GM13977 (cell line): Measurements from ENCODE around the gene TAOK3.
"Not testable (repeated sequence)": the region's sequence is repeated elsewhere in the genome, so short reads cannot be mapped to it uniquely, and the experiment has no call there.

Source experiments
- DNase-seq: peaks from one replicate; pipeline ENCODE4 v3.0.0; 2012; ENCODE audit warnings: low spot score
- in situ Hi-C: fragments of 300-500 bp; cut with MboI; formaldehyde crosslinking; loops from one replicate; pipeline ENCODE4 v1.12.0; 2022; ENCODE audit warnings: low sequenced_read_pairs, low pct_unique_long_range_greater_than_20kb, mixed read lengths, inconsistent platforms; ENCODE audit not compliant: unreplicated experiment
- TF ChIP-seq, protein P1 (sequence below): IDR thresholded peaks from 2 replicates; pipeline ENCODE4 v1.5.1; 2012; ENCODE audit warnings: mild to moderate bottlenecking, control low read depth; ENCODE audit not compliant: insufficient read depth; ENCODE audit errors: extremely low read depth, missing control alignments

The TAOK3 gene

DNA sequence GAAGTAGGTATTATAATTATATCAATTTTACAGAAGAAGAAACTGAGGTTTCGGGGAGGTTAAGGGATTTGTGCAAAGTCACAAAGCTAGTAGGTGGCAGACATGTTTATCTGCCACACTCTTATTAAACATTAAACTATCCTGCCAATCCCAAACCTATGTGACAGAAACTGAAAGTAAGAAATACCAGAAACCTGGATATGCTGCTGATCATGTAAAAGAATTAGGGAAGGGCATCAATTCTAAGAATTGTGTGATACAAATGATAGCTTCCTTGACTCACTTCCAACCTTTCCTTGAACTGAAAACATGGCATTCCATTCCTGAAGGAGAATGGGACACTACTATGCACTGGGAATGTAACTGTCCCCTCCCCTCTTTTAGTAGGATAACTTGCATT is 16.9 kb downstream of the TAOK3 start:
- in situ Hi-C loops, result loop anchor here (10.0 kb wide), 1 partner anchor 171 kb away; no protein-coding TSS in a partner anchor
- DNase-seq, result no peak
- TF ChIP-seq, protein P1, sequence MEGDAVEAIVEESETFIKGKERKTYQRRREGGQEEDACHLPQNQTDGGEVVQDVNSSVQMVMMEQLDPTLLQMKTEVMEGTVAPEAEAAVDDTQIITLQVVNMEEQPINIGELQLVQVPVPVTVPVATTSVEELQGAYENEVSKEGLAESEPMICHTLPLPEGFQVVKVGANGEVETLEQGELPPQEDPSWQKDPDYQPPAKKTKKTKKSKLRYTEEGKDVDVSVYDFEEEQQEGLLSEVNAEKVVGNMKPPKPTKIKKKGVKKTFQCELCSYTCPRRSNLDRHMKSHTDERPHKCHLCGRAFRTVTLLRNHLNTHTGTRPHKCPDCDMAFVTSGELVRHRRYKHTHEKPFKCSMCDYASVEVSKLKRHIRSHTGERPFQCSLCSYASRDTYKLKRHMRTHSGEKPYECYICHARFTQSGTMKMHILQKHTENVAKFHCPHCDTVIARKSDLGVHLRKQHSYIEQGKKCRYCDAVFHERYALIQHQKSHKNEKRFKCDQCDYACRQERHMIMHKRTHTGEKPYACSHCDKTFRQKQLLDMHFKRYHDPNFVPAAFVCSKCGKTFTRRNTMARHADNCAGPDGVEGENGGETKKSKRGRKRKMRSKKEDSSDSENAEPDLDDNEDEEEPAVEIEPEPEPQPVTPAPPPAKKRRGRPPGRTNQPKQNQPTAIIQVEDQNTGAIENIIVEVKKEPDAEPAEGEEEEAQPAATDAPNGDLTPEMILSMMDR, result no peak

DNA sequence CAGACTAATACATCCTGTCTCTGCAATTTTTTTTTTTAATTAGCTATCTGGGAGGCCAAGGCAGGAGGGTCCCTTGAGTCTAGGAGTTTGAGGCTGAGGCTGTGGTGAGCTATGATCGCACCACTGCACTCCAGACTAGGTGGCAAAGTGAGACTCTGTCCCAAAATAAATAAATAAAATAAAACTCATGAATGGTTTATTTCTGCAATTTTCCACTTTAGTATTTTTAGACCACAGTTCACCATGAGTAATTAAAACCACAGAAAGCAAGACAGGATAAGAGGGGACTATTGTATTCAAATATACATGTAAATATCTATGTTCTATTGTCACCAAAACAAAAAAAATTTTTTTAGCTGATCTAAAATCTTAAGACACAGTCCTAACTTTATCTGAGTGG is 17.8 kb downstream of the TAOK3 start:
- DNase-seq, result no peak
- in situ Hi-C loops, result loop anchor here (10.0 kb wide), 1 partner anchor 170 kb away; no protein-coding TSS in a partner anchor

DNA sequence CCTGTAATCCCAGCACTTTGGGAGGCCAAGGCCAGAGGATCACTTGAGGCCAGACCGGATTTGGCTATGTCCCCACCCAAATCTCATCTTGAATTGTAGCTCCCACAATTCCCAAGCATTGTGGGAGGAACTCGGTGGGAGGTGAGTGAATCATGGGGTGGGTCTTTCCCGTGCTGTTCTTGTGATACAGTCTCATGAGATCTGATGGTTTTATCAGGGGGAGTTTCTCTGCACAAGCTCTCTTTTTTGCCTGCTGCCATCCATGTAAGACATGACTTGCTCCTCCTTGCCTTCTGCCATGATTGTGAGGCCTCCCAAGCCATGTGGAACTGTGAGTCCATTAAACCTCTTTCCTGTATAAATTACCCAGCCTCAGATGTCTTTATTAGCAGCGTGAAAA is 18.2 kb downstream of the TAOK3 start:
- in situ Hi-C loops, result loop anchor here (10.0 kb wide), 1 partner anchor 170 kb away; no protein-coding TSS in a partner anchor
- DNase-seq, result not testable (repeated sequence)

More for the DNA sequence above, 17.8 kb downstream of the TAOK3 start:
- TF ChIP-seq, protein P1, result no peak

DNA sequence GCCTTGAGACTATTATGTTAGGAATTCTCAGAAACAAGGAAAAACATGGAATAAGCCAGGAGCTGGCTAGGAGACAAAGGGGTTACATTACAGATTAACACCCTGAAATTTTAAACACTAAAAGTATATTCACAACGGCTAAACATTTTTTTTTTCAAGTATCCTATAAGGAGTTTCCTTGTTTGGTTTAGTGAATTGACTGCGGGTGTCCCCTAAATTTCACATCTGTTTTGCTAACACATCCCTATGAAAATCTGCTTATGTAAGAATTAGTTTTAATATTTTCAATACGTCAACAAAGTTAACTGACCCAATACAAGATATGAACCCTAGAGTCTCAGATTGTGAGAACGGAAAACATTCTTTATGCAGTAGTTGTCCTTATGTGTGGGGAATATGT is 19.0 kb downstream of the TAOK3 start:
- DNase-seq, result no peak
- TF ChIP-seq, protein P1, result no peak
- in situ Hi-C loops, result loop anchor here (10.0 kb wide), 1 partner anchor 169 kb away; no protein-coding TSS in a partner anchor

DNA sequence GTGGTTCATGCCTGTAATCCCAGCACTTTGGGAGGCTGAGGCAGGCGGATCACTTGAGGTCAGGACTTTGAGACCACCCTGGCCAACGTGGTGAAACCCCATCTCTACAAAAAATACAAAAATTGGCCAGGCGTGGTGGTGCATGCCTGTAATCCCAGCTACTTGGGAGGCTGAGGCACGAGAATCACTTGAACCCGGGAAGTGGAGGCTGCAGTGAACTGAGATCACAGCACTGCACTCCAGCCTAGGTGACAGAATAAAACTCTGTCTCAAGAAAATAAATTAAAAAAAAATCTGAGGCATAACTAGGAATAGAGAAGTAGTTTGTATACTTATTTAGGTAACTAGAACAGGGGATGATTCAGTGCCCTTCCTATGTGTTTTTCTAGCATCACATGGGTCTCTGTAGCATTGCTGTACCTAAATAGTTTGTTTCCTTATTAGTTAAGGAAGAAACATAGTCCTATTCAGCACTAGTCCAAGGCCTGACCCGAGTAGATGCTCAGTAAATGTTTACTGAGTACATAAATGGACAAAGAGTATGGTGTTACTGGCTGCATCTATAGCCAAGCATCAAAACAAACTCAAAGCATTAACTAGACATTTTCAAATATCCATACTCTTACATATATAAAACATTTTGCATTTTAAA is 21.7 kb downstream of the TAOK3 start:
- in situ Hi-C loops, result loop anchor here (10.0 kb wide), 1 partner anchor 166 kb away; no protein-coding TSS in a partner anchor
- TF ChIP-seq, protein P1, result no peak
- DNase-seq, result no peak

DNA sequence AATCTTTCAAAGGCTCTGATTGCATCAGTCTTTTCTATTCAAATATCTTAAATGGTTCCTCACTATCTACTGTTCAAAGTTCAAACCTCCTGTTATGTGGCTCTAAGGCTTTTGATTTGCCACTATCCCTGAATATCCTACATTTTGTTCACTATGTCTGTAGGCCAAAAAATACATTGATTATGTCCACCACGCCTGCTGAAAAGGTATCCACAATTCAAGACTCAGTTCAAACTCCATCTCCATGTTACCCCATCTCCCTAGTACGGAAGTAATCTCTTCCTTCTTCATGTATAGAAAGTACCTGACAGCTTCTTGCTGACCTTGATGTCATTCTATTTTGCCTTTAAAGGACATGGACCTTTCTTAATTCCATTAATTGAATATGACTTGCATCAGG is 24.8 kb downstream of the TAOK3 start:
- DNase-seq, result no peak
- TF ChIP-seq, protein P1, result no peak
- in situ Hi-C loops, result no loop called here

DNA sequence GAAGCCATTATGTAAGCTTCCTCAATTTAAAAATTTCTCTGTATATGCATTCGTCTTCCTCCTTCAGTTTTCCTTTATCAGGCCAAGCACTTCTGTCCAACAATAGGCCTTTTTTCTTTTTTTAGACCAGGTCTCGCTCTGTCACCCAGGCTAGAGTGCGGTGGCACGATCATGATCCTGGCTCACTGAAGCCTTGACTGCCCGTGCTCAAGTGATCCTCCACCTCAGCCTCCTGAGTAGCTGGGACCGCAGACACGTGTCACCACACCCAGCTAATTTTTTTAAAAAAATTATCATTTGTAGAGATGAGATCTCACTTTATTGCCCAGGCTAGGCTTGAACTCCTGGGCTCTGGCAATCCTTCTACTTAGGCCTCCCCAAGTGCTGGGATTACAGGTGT is 25.8 kb downstream of the TAOK3 start:
- in situ Hi-C loops, result no loop called here
- TF ChIP-seq, protein P1, result no peak
- DNase-seq, result no peak
